HepG2 (cell line): ENCODE measurements around the gene SMIM29.

Experiments used
- MYC ChIP-seq: sonication (generic); formaldehyde crosslinking; IDR thresholded peaks from 2 replicates; pipeline ENCODE4 v1.9.0; 2021; ENCODE audit warnings: missing genetic modification reagents, borderline replicate concordance
- POLR2A ChIP-seq, 2 experiments: IDR thresholded peaks; 2 replicates each; pipeline ENCODE4 v1.6.1; 2011; ENCODE audit warnings: low read depth in 2 of 2, low read length in 2 of 2, mild to moderate bottlenecking in 1 of 2, moderate library complexity in 1 of 2; ENCODE audit not compliant: insufficient read depth in 1 of 2
- POLR2AphosphoS5 ChIP-seq: IDR thresholded peaks from 2 replicates; pipeline ENCODE4 v1.6.1; 2012; ENCODE audit warnings: low read depth, low read length
- TEAD2 ChIP-seq: sonication (generic); formaldehyde crosslinking; IDR thresholded peaks from 2 replicates; pipeline ENCODE4 v1.9.0; 2021; ENCODE audit warnings: missing genetic modification reagents
- ZNF10 ChIP-seq: sonication (generic); formaldehyde crosslinking; IDR thresholded peaks from 2 replicates; pipeline ENCODE4 v1.4.0; 2020; ENCODE audit warnings: mild to moderate bottlenecking, low read depth, missing genetic modification reagents, borderline replicate concordance
- ZNF101 ChIP-seq: sonication (generic); formaldehyde crosslinking; IDR thresholded peaks from 2 replicates; pipeline ENCODE4 v1.4.0; 2020; ENCODE audit warnings: mild to moderate bottlenecking, low read depth, missing genetic modification reagents, borderline replicate concordance
- ZNF136 ChIP-seq: sonication (generic); formaldehyde crosslinking; IDR thresholded peaks from 2 replicates; pipeline ENCODE4 v1.8.1; 2022; ENCODE audit warnings: low read depth, mild to moderate bottlenecking, moderate library complexity, missing genetic modification reagents
- ZNF253 ChIP-seq: sonication (generic); formaldehyde crosslinking; IDR thresholded peaks from 2 replicates; pipeline ENCODE4 v1.8.0; 2022; ENCODE audit warnings: mild to moderate bottlenecking, missing genetic modification reagents, borderline replicate concordance
- ZNF747 ChIP-seq: sonication (generic); formaldehyde crosslinking; IDR thresholded peaks from 2 replicates; pipeline ENCODE4 v1.8.1; 2023; ENCODE audit warnings: missing genetic modification reagents, mild to moderate bottlenecking, borderline replicate concordance
- TF ChIP-seq, protein P1 (sequence below): sonication (generic); formaldehyde crosslinking; IDR thresholded peaks from 2 replicates; pipeline ENCODE4 v1.5.0; 2020; ENCODE audit warnings: mild to moderate bottlenecking, missing genetic modification reagents, moderate library complexity
- TF ChIP-seq, protein P2 (sequence below): sonication (generic); formaldehyde crosslinking; IDR thresholded peaks from 2 replicates; pipeline ENCODE4 v1.4.0; 2020; ENCODE audit warnings: missing genetic modification reagents, mild to moderate bottlenecking, borderline replicate concordance

GRCh38 chr6:34284563-34285447 is 36.0 kb upstream of the SMIM29 start:
- TF ChIP-seq ZNF101 (no peak), ZNF253 (CRISPR knock-in tag) (no peak), ZNF136 (no peak), TEAD2 (no peak), ZNF10 (no peak), POLR2A (IDR thresholded peaks at IDR 0.05; ENCODE audit: insufficient read depth in 1 of 2, low read depth in 2 of 2, low read length in 2 of 2) (no peak), ZNF747 (no peak), POLR2AphosphoS5 (no peak), MYC (CRISPR knock-in tag) (no peak)
- TF ChIP-seq, protein P1, sequence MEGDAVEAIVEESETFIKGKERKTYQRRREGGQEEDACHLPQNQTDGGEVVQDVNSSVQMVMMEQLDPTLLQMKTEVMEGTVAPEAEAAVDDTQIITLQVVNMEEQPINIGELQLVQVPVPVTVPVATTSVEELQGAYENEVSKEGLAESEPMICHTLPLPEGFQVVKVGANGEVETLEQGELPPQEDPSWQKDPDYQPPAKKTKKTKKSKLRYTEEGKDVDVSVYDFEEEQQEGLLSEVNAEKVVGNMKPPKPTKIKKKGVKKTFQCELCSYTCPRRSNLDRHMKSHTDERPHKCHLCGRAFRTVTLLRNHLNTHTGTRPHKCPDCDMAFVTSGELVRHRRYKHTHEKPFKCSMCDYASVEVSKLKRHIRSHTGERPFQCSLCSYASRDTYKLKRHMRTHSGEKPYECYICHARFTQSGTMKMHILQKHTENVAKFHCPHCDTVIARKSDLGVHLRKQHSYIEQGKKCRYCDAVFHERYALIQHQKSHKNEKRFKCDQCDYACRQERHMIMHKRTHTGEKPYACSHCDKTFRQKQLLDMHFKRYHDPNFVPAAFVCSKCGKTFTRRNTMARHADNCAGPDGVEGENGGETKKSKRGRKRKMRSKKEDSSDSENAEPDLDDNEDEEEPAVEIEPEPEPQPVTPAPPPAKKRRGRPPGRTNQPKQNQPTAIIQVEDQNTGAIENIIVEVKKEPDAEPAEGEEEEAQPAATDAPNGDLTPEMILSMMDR (CRISPR knock-in tag) = no peak
- TF ChIP-seq, protein P2, sequence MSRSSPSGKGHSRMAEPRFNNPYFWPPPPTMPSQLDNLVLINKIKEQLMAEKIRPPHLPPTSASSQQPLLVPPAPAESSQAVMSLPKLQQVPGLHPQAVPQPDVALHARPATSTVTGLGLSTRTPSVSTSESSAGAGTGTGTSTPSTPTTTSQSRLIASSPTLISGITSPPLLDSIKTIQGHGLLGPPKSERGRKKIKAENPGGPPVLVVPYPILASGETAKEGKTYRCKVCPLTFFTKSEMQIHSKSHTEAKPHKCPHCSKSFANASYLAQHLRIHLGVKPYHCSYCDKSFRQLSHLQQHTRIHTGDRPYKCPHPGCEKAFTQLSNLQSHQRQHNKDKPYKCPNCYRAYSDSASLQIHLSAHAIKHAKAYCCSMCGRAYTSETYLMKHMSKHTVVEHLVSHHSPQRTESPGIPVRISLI (CRISPR knock-in tag) = no peak
